ENCODE results near the gene KCNQ1. TPM values are rescaled to one million over a fixed set of nuclear protein-coding genes. Genes with fewer than 3 reads are reported as not detected.

Gene KCNQ1
- total and polyA plus RNA-seq, 2 of the 13 experiments (the other 11 are each of a cell fraction or from before 2014, with no cell fraction given), result 0.02 to 0.08 TPM

- Histone ChIP-seq H3K9ac (ENCODE audit: insufficient read depth, low read depth, low read length) (no peak overlapping the region), H3K27me3 (ENCODE audit: control insufficient read depth in 1 of 2, insufficient read depth in 2 of 2, low read length in 2 of 2) (peaks cover 3 to 10% of the 10 kb centered on the region in 2 experiments; a peak in 4 of 5 replicates), H3K4me3 (replicated peaks in 1 of 3; ENCODE audit: insufficient read depth in 1 of 3, low read depth in 2 of 3, low read length in 3 of 3) (no peak overlapping the region), H2AFZ (ENCODE audit: low read length) (no peak overlapping the region), H3K79me2 (ENCODE audit: insufficient read depth, low read length) (no peaks in the 10 kb centered on the region), H3K9me3 (ENCODE audit: low read length) (no peaks in the 10 kb centered on the region), H3K4me2 (ENCODE audit: low read depth, low read length) (no peak overlapping the region), H3K4me1 (ENCODE audit: insufficient read depth, low read length) (peaks cover 39% of the 10 kb centered on the region), H3K27ac (ENCODE audit: extremely low read length, insufficient read depth, low read length) (no peak overlapping the region), H4K20me1 (ENCODE audit: insufficient read depth, low read length) (no peaks in the 10 kb centered on the region), H3K36me3 (replicated peaks in 1 of 2; ENCODE audit: control insufficient read depth in 1 of 2, insufficient read depth in 2 of 2, low read length in 2 of 2) (no peaks in the 10 kb centered on the region)
- no peak for FAIRE-seq
- ChIA-PET POLR2A (interaction anchor here (0.8 kb wide), 1 partner anchor 357 kb away, joined by 3 read pairs; no protein-coding TSS in a partner anchor), CTCF (ENCODE audit: low intra/inter-chr PET ratio, low total read pairs) (interaction anchor here (8.6 kb wide), 1 partner anchor 358 kb away, joined by 148 read pairs; no protein-coding TSS in a partner anchor)
- WGBS (ENCODE audit: low lambda C conversion rate), result no CpG with 5 or more reads among the region's 28 CpGs
- no peak for ATAC-seq
- no TSS peak for BruUV-seq (replicated peaks)
- TF ChIP-seq CHD4 (IDR thresholded peaks at IDR 0.05; ENCODE audit: borderline replicate concordance, low read length) (no peak), HDAC1 (CRISPR knock-in tag; IDR thresholded peaks at IDR 0.05) (no peak), ZSCAN12 (CRISPR knock-in tag; IDR thresholded peaks at IDR 0.05) (no peak), GABPB1 (CRISPR knock-in tag; IDR thresholded peaks at IDR 0.05) (0 out of 2 replicates have a peak, but pooled peaks have one; percentile 21), ZNF629 (CRISPR knock-in tag; conservative IDR thresholded peaks at IDR 0.05) (peak; percentile 62; the same call in 1 of the 2 replicates), RERE (CRISPR knock-in tag; IDR thresholded peaks at IDR 0.05; ENCODE audit: low read depth) (no peak), KDM1A (CRISPR knock-in tag; IDR thresholded peaks at IDR 0.05) (peak; percentile 41; the same call in 1 of the 2 replicates), ZNF740 (CRISPR knock-in tag; IDR thresholded peaks at IDR 0.05) (no peak), ZNF724P (CRISPR knock-in tag; IDR thresholded peaks at IDR 0.05; ENCODE audit: borderline replicate concordance) (no peak)
- DNase-seq (ENCODE audit: low spot score), result no peak
- intact Hi-C loops (cut with micrococcal nuclease; ENCODE audit: unreplicated experiment) (no loop called here), in situ Hi-C loops (cut with HindIII; ENCODE audit: extremely low pct_ligation_motif_present, low pct_unique_long_range_greater_than_20kb) (no loop called here)
These were observed 445.9 kb downstream of the KCNQ1 start for GRCh38 chr11:2890466-2891294.

All from HepG2 (cell line).